ENCODE measurements around the gene NBAS.
A peak's percentile ranks its signal among the peaks of the same experiment; 100 is the strongest.
"Not testable (repeated sequence)": the region's sequence is repeated elsewhere in the genome, so short reads cannot be mapped to it uniquely, and the experiment has no call there.

The NBAS gene

DNA sequence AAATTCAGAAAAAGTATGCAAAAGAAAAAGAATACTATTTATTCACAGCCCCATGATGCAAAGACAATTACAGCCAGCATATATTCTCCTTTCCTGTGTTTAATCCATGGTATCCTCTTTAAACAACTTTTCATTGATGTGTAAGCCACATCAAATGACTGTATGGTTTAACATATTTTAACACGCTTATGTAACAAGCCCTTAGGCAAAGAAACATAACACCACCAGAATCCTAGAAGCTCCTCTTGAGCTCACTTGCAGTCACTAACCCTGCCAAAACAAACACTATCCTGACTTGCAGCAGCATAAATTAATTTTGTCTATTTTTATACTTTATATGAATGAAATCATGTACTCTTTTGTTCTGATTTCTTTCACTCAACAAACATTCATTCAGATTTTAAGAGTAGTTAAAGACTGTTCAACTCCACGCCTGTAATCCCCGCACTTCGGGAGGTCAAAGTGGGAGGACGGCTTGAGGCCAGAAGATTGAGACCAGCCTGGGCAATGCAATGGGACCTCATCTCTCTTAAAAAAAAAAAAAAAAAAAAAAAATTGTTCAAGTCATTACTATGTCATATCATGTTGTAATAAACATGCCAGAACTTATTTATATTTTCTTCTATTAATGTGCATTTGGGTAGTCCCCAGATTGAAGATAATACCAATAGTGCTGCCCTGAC lies 226.3 kb downstream of the NBAS start:
- DNase-seq (ENCODE audit: low read depth, low spot score), result peak; percentile 54
- H3K27ac ChIP-seq, result peak overlapping the region; percentile 24

DNA sequence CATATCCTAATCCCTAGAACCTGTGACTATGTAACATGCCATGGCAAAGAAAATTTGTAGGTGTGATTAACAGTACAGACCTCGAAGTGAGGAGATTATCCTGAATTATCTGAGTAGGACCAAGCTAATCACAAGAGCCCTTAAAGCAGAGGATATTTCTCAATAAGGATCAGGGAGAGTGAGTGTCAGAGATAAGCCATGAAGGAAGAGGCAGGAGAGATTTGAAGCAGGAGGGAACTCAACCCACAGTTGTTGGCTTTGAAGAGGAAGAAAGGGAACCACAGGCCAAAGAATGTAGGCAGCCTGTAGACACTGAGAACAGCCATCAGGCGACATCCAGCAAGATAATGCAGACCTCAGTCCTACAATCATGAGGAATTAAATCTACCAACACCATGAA lies 229.3 kb downstream of the NBAS start:
- no peak overlapping the region for H3K27ac ChIP-seq
- DNase-seq (ENCODE audit: low read depth, low spot score), result no peak

DNA sequence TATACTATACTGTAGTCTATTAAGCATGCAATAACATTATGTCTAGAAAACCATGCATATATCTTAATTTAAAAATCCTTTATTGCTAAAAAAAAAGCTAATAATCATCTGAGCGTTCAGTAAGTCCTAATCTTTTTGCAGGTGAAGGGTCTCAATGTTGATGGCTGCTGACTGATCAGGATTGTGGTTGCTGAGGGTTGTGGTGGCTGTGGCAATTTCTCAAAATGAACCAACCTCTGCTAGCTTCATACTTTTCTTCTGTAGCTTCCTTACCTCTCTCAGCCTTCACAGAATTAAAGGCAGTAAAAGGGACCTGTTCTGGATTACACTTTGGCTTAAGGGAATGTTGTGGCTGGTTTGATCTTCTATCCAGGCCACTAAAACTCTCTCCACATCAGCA lies 235.8 kb downstream of the NBAS start:
- no peak overlapping the region for H3K27ac ChIP-seq
- no peak for DNase-seq (ENCODE audit: low read depth, low spot score)

DNA sequence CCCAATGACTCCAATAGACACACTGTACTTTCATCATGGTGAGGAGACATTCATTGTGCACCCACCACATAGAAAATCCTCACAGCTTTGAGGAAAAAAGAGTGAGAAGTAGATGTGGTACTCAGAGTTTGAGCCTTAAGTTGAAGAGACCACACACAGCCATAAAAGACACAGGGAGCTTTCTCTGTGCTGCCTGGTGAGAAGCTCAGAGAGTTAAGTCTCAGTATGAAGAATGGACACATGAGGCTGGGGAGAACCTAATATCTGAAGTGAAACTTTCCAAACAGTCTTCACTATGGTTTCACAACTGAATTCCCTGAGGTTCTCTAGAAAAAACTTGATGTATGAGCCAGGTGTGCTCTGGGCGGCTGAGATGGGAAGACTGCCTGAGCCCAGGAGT lies 237.9 kb downstream of the NBAS start:
- no peak for DNase-seq (ENCODE audit: low read depth, low spot score)
- H3K27ac ChIP-seq, result no peak overlapping the region

DNA sequence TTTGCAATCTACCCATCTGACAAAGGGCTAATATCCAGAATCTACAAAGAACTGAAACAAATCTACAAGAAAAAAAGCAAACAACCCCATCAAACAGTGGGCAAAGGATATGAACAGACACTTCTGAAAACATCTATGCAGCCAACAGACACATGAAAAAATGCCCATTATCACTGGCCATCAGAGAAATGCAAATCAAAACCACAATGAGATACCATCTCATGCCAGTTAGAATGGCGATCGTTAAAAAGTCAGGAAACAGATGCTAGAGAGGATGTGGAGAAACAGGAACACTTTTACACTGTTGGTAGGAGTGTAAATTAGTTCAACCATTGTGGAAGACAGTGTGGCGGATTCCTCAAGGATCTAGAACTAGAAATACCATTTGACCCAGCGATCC lies 239.7 kb downstream of the NBAS start:
- not testable (repeated sequence) for DNase-seq (ENCODE audit: low read depth, low spot score); H3K27ac ChIP-seq

DNA sequence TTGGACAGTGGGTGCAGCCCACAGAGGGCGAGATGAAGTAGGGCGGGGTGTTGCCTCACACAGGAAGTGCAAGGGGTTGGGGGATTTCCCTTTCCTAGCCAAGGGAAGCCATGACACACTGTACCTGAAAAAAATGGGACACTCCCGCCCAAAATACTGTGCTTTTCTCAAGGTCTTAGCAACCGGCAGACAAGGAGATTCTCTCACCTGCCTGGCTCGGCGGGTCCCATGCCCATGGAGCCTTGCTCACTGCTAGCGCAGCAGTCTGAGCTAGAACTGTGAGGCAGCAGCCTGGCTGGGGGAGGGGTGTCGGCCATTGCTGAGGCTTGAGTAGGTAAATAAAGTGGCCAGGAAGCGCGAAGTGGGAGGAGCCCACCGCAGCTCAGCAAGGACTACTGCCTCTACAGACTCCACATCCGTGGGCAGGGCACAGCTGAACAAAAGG lies 244.7 kb downstream of the NBAS start:
- no peak overlapping the region for H3K27ac ChIP-seq
- DNase-seq (ENCODE audit: low read depth, low spot score), result no peak

DNA sequence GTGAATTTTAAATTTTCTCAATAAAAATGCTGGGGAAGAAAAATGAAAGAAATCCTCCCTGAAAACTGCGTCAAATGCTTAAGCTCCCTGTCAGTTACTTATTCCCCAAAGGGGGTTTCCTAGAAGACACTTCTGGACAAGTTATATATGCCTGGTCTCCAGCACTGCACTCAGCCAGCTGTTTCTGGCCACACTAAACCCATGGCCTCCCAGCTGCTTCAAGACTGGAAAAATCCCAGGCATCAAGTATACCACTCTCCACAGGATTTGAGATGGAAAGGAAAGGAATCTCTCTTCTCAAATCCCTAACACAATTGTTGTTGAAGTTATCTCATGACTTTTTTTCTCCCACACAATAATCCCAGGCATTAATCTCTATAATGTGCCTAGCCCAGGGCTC lies 245.7 kb downstream of the NBAS start:
- no peak overlapping the region for H3K27ac ChIP-seq
- DNase-seq (ENCODE audit: low read depth, low spot score), result no peak

DNA sequence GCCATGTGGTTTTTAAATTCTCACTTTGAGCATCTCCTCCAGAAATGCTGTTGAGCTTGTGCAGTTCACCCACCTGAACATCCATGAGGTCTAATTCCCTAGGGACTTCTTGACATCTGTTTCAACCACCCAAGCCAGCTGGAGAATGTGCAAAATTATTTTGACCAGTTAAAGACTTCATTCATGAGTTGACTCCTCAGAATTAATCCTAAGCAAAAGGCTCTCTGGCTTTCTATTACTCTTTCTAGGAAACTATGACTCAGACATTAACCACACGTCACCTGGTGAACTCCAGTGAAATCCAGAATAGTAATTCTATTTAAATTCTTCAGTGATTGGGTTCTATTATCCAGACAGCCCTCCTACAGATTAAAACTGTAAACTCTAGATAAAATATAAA lies 247.5 kb downstream of the NBAS start:
- no peak overlapping the region for H3K27ac ChIP-seq
- no peak for DNase-seq (ENCODE audit: low read depth, low spot score)

DNA sequence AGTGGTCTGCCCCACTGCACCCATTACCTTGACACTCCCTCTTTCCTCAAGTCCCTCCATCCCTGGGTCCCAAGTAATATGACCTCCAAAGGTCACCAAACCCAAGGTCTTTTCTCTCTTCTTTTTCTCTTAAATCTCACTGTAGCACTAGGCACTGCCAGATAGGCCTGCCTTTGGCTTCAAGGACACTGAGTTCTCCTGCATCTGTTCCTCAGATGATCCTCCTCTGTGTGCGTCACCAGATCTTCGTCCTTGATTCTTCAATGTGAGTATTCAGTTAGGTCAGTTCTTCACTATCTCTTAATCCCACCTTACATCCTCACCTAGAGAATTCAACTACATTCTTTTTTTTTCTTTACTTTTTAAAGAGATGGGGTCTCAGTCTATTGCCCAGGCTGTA lies 249.2 kb downstream of the NBAS start:
- DNase-seq (ENCODE audit: low read depth, low spot score), result no peak
- H3K27ac ChIP-seq, result no peak overlapping the region

DNA sequence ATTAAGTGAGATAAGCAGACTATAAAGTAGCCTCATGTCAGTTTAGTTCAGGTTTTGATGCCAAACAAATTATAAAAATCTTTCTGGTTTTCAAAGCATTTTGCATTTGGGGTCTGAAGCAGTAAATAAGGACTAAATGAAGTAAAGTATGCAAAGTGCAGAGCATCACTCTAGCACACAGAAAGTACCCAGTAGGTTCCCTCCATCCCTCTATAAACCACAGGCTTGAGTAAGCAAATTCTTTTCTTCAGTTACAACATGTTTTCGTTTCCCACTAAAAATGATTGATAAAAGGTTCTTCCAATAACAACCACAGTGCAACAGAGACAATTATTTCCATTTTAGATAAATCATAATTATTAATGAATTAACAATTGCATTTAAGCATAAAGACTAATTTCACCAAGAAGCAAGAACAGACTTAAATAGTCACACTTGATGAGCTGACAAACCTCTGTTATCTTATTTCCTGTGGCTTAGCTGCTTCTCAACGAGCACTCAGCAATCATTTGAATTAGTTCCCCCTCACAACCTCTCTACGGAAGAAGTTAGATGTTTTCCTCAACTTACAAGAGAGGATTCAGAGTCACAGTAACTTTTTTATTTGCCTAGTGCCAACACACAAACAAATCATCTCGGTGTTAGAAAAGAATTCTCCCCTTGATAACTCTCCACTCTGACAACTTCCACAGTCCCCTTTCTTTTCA lies 249.8 kb downstream of the NBAS start:
- H3K27ac ChIP-seq, result no peak overlapping the region
- DNase-seq (ENCODE audit: low read depth, low spot score), result no peak

DNA sequence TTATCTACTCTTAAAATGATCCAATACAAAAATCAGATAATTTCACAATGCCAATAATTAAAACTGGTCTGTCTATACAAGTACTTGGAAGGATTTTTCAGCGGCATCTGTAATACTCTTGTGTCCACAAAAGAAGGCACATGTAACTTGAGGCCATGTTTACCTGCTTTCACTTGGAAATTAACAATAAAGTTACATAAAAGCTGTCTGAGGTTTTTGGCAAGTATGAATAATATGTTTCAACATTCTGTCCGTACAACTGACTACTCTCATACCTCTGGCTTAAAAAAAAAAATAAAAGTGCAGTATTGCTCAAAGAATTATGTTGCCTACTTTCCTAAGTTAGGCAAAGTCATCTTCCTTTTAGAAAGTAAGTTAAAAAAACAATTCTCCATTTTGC lies 253.6 kb downstream of the NBAS start:
- no peak for DNase-seq (ENCODE audit: low read depth, low spot score)
- no peak overlapping the region for H3K27ac ChIP-seq

DNA sequence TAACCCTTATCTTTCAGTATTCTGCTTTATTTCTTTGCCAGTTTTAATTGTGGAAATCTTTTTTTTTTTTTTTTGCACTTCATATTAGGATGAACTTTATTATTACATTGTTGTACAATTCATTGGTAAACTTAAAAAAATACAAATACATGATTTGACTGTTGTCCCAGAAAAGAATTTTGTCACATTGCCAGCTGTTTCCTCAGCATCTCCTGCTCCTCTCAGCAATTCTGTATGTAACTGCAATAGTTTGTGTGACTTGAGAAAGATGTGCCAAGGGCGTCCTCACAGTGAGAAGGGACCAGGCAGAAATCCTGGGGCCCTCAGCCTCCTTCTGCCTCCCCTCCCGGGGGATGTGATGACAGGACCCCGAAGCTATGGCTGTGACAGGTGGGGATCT lies 254.4 kb downstream of the NBAS start:
- no peak overlapping the region for H3K27ac ChIP-seq
- DNase-seq (ENCODE audit: low read depth, low spot score), result no peak

DNA sequence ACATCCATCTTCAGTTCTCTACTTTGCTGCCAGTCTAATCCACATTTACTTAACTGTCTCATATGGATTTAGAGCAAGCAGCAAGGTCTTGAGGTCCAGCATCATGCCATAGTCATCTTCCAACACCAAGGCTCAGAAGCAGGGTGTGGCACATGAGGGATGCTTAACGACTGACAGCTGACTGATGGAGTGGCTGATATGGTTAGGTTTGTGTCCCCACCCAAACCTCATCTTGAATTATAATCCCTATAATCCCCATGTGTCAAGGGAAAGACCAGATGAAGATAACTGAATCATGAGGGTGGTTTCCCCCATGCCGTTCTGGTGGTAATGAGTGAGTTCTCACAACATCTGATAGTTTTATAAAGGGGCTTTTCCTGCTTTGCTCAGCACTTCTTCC lies 257.3 kb downstream of the NBAS start:
- H3K27ac ChIP-seq, result no peak overlapping the region
- DNase-seq (ENCODE audit: low read depth, low spot score), result no peak

DNA sequence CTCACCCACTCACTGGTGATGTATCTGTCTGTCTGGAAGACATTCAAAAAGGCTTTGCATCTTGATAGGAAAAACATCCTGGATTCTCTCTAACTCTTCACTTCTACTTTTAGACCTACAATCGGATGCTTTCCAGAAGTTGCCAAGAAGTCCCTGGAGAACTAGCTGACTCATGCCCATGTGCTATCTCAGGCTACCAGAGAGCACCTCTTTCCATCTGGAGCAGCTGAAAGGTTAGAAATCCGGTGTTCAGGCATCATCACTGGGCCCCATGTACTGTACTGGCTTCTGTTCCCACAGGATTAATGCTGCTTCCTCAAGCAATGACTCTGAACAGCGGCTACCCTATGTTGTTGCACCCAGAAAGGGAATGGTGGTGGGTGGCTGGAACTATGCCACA lies 259.0 kb downstream of the NBAS start:
- no peak overlapping the region for H3K27ac ChIP-seq

DNA sequence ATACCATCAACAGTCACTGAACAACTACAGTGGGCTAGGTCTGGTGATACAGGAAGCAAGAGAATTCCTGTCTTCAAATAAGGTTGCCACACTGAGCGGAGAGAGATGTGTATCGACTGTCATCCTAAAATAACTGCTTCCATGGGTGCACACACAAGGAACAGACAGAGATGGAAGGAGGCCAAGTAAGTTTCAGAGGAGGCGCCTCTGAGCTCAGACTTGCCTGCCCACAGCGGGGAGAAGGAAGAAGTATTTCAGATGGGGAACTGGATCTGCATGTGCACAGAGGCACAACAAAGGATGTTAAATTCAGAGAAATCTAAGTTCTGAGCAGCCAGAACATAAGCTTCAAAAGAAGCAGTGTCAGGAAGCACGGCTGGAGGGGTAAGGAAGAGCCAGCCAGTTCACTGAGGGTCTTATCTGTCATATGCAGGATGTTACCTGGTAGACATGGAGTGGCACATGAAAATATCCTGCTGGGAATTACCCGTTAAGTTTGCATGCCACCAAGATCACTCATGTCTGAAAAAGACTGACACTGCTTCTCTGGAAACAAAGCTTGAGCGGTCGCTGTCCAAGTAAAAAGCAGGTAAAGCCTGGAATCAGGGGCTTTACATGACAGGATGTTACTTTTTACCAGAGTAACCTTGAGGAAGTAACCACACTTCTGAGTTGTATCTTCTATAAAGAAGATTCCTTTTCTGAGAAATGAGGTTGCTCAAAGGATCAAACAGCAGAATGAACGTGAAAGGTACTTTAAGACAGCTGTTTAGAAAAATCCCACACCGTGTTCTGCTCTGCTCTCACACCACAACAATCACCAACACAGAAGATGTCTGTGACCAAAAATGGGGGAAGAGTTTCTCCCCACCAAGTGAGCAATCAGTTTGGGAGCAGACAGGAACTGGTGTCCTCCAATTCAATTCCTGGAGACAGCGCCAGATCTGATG lies 260.2 kb downstream of the NBAS start:
- no peak for DNase-seq (ENCODE audit: low read depth, low spot score)
- no peak overlapping the region for H3K27ac ChIP-seq

More for the DNA sequence above, 259.0 kb downstream of the NBAS start:
- no peak for DNase-seq (ENCODE audit: low read depth, low spot score)

DNA sequence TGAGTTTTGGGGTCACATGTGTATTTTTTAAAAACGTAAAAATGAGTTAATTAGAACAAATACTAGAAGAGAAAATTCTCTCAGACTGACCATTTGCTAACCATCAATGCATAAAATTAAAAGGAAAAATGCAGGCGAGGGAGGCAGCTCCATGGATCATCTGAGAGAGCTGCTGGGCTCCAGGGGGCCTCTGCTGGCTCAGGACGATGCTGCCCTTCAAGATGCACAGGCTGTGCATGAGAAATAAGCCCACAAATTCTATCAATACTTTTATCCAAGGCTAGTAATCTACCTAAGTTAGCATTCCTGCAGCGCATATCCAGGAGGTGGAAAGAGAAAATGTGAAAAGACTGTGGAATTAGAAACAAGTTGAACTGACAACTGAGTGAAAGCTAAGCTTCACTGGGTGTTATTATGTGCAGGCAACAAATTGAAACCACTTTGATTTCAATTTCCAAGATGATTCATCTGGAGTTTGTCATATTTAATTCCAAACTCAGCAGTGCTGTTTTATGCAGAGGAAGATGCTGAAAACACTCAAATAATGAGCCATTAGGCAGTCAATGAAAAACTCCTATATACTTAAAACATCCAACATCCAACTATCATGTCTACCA lies 261.1 kb downstream of the NBAS start:
- no peak for DNase-seq (ENCODE audit: low read depth, low spot score)

DNA sequence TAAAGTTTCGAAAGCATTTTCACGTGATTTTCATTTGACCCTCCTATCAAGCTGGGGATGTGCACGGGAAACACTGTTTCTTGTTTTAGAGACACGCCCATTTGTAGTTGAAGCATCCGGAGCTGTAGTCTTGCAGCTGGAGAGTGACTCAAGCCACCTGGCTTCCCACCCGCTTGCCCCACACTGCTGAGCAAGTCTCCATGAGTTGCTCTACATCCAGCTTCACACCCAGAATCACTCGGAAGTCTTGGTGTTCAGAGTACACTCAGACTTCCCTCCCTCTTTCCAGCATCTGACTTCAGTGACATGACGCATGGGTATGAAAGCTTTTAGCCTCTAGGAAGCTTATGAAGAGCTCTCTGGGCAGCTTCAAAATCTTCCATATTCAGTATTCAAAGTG lies 262.4 kb downstream of the NBAS start:
- no peak for DNase-seq (ENCODE audit: low read depth, low spot score)
- H3K27ac ChIP-seq, result no peak overlapping the region

More for the DNA sequence above, 261.1 kb downstream of the NBAS start:
- no peak overlapping the region for H3K27ac ChIP-seq

DNA sequence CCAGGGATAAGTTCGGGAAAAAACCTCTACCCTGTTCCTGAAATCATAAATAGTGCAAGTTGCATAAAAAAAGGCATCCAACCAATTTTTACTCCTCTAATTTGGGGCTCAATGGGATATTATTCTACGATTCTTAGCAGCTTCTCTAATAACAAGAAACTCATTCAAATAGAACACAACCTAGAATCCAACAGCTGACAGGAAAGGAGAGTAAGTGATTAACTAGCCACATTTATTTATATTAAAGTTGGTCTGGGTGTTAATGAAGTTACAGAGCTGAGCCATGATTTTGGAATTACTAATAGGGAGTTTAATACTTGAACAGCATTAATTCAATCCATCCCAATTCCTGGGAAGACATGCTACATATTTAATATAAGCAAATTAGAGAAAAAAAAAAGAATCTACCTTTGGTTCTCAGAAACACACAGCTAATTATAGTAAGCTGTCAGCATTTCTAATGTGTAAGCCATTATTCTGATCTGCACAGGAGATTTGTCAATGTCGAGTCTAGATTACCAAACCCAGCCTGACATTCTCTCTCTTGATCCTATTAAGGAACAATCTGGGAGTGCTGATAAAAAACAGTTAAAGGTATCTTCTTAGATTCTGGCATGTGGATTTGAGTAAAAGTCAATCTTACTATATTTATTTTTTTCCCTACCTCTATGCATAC lies 267.7 kb downstream of the NBAS start:
- no peak for DNase-seq (ENCODE audit: low read depth, low spot score)
- H3K27ac ChIP-seq, result no peak overlapping the region

DNA sequence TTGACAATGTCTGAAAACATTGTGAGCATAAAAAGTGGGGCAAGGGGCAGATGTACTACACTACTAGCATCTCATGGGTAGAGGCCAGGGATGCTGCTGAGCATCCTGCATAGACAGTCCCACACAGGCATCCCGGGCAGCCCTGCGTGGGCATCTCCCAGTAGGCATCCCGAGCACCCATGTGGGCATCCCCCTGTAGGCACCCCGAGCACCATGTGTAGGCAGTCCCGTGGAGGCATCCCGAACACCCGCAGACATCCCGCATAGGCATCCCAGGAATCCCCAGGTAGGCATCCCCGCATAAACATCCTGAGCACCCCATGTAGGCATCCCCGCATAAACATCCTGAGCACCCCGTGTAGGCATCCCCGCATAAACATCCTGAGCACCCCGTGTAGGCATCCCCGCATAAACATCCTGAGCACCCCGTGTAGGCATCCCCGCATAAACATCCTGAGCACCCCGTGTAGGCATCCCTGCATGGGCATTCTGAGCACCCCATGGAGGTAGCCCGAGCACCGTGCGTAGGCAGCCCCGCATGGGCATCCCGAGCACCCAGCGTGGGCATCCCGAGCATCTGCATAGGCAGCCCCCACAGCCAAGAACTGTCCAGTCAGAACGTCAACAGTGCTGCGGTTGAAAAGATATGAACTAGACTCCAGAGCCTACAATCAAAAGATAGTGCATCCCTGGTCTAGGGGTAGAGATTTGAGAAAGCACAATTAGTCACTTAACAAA lies 273.5 kb downstream of the NBAS start:
- DNase-seq (ENCODE audit: low read depth, low spot score), result no peak
- H3K27ac ChIP-seq, result no peak overlapping the region
